Heart left ventricle (tissue), 16 donors: ENCODE data around the gene GPRC5B. TPM values are rescaled to one million over a fixed set of nuclear protein-coding genes. Genes with fewer than 3 reads are reported as not detected.

Experiments used
- ATAC-seq, 4 donors: fragments of 200-7000 bp; cut with Tn5 transposase; one replicate each; pipeline ENCODE4 v1.9.1; 2020 to 2022; ENCODE audit warnings: moderate library complexity in 4 of 4, mild to moderate bottlenecking in 3 of 4, moderate number of reproducible peaks in 1 of 4
- DNase-seq, 5 donors: peaks; one replicate each; pipeline ENCODE4 v3.0.0-alpha.2; 2020
- H3K27ac ChIP-seq, 12 donors: fragments of 200-600 bp; sonication (generic) in 4 of 12; one replicate each; pipeline versions ENCODE4 v1.5.0 to v1.8.0; 2016 to 2022; ENCODE audit warnings: mild to moderate bottlenecking in 2 of 12
- H3K27me3 ChIP-seq, 9 donors: fragments of 200-600 bp; sonication (generic) in 2 of 9; one replicate each; pipeline versions ENCODE4 v1.5.1 to v1.8.0; 2016 to 2022; ENCODE audit warnings: mild to moderate bottlenecking in 3 of 9
- H3K36me3 ChIP-seq, 9 donors: fragments of 200-600 bp; sonication (generic) in 2 of 9; one replicate each; pipeline versions ENCODE4 v1.5.0 to v1.8.0; 2018 to 2022; ENCODE audit warnings: mild to moderate bottlenecking in 2 of 9
- H3K4me1 ChIP-seq, 12 donors: fragments of 200-600 bp; sonication (generic) in 4 of 12; one replicate each; pipeline versions ENCODE4 v1.5.0 to v1.8.0; 2016 to 2022; ENCODE audit warnings: mild to moderate bottlenecking in 3 of 12
- H3K4me3 ChIP-seq, 12 donors: fragments of 200-600 bp; sonication (generic) in 4 of 12; one replicate each; pipeline versions ENCODE4 v1.5.0 to v1.8.0; 2017 to 2022; ENCODE audit warnings: mild to moderate bottlenecking in 9 of 12, moderate library complexity in 4 of 12
- H3K9me3 ChIP-seq, 12 donors: fragments of 200-600 bp; sonication (generic) in 4 of 12; one replicate each; pipeline versions ENCODE4 v1.5.0 to v1.8.0; 2016 to 2022; ENCODE audit warnings: mild to moderate bottlenecking in 1 of 12
- POLR2A ChIP-seq, 2 donors: fragments of 450-650 bp; IDR thresholded peaks; one replicate each; pipeline ENCODE4 v1.6.1; 2017; ENCODE audit warnings: antibody characterized with exemption in 2 of 2, mild to moderate bottlenecking in 2 of 2, moderate library complexity in 2 of 2
- WGBS, 4 donors: extraction: QIAGEN DNeasy Blood & Tissue Kit in 2 of 4; methylation state at CpG; one replicate each; pipeline versions ENCODE4 v1.1.5 to v1.1.7; 2013 to 2018; 5-methylcytosine and 5-hydroxymethylcytosine counted together
- intact Hi-C, 10 donors: fragments of 100-400 bp; cut with DNase I; formaldehyde crosslinking; loops; one replicate each; pipeline versions ENCODE4 v1.11.1 to v1.14.2; 2022
- polyA plus RNA-seq, 2 donors: library from polyadenylated mRNA; stranded (reverse); fragments of 200-250 nt; gene quantifications; one replicate each; pipeline ENCODE4 v1.2.3, GENCODE V29; 2013
- total RNA-seq, 9 donors: library from RNA; depleted of rRNA in 2 of 9; stranded (reverse); fragments of >200 nt in 2 of 9; fragmentation: NEBNext Ultra II Directional in 3 of 9; extraction: Animal tissue kit (Norgen Biotek cat#: 25700) in 3 of 9; gene quantifications; one replicate each; pipeline versions ENCODE4 v1.1.0 to v1.2.4, GENCODE V29; 2016 to 2023
- TF ChIP-seq, protein P1 (sequence below), 12 donors: fragments of 200-600 bp; sonication (generic) in 4 of 12; IDR thresholded peaks; one replicate each; pipeline versions ENCODE4 v1.5.0 to v1.8.0; 2018 to 2022; ENCODE audit warnings: antibody characterized with exemption in 12 of 12, mild to moderate bottlenecking in 5 of 12
- donor health status: ischemic (EF 13 %, LVEDD 7.1; RV severe dilation, severe dysfunction).
- donor health status: healthy with polysubstance abuse.
- donor health status: DM: no; HTN: yes; CAD: no.
- donor health status: DM: no; HTN: no; CAD: no.
- donor health status: ischemic (EF 25% LVEDD 6.9; RV normal size, moderate dysfunction).
- donor health status: ischemic (EF 25% LVEDD 5.7; RV mildly dilated, moderate dysfunction).
- donor health status: healthy.
- donor health status: DM: yes; HTN: yes; CAD: no.
- donor health status: ischemic (EF 35%, LVEDD 5.7; RV mildly dilated, moderate dysfunction).
- donor health status: nonischemic (EF 11% LVEDD 7.7; RV severe dilation, severe dysfunction).
- donor health status: DM: yes; HTN: yes; CAD: no.
- donor health status: PGD.
- donor health status: ischemic (EF 29% LVEDD 5.4; RV normal size, mild dysfunction).
- donor health status: nonischemic (EF 23%, LVEDD 6.1; RV moderate dilation, normal function).

The GPRC5B gene
- total and polyA plus RNA-seq, 11 donors = 43.0 to 104 (median 77.9) TPM

DNA sequence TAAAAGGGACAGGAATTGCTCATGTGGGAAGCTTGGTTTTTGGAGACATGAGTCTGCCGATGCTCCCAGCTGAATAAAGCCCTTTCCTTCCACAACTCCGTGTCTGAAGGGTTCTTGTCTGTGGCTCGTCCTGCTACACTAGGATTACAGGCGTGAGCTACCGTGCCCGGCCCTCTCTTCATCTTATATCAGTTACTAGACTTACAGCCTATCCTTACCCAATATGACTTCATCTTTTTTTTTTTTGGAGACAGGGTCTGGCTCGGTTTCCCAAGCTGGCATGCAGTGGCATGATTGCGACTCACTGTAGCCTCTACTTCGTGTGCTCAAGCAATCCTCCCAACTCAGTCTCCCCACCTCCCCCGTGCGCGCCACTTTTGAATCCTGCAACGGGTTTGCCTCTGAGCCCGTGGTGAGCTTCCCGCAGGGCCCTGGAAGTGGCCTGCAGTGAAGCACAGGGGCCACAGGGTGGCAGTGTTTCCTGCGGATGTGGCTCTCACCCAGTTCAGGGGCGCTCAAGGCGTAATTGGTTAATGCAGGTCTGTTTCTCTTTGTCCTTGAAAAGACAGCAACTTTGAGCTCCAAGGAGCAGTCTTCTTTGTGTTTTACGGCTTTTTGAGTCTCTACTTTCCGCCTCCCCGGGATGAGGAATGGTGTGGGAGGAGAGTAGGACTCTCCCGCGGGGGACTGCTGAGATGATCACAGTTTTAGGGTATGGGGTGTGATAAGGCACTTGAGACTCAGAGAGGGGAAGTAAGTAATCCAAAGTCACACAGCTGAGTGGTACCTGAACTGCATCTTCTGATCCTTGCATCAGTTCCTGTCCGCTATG, 22.7 kb upstream of the GPRC5B start:
- 20 to 29% (median 22%) methylated on average over 24 of the region's 24 CpGs for WGBS, 4 donors

DNA sequence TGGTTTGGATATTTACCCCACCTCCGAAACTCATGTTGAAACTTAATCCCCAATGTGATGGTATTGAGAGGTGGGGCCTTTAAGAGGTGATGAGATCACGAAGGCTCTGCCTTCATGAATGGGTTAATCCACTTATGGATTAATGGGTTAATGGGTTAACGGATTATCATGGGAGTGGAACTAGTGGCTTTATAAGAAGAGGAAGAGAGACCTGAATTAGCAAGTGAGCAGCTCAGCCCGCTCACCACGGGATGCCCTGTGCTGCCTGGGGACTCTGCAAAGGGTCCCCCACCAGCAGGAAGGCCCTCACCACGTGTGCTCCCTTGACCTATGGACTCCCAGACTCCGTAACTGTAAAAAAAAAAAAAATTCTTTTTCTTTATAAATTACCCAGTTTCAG, 16.5 kb upstream of the GPRC5B start:
- H3K9me3 ChIP-seq = no peaks in the 10 kb centered on the region
- intact Hi-C loops = no loop called here
- WGBS, 4 donors = 76 to 84% (median 78%) methylated on average over 7 of the region's 7 CpGs

More for the DNA sequence above, 22.7 kb upstream of the GPRC5B start:
- Histone ChIP-seq H3K27me3 (peaks cover 0 to 13% (median 5%) of the 10 kb centered on the region in 9 donors), H3K36me3 (no peaks in the 10 kb centered on the region), H3K4me3 (peak overlapping the region in 2 of 12 donors; percentile 6 to 21), H3K27ac (no peak overlapping the region), H3K4me1 (peaks cover 0 to 6% (median 0%) of the 10 kb centered on the region in 12 donors), H3K9me3 (no peaks in the 10 kb centered on the region)
- ATAC-seq (peak in 3 of 4 donors; percentile 77 to 91 (median 91)), DNase-seq (peak; percentile 36 to 76 (median 52))
- no peak for TF ChIP-seq POLR2A (IDR thresholded peaks at IDR 0.05)
- TF ChIP-seq, protein P1, sequence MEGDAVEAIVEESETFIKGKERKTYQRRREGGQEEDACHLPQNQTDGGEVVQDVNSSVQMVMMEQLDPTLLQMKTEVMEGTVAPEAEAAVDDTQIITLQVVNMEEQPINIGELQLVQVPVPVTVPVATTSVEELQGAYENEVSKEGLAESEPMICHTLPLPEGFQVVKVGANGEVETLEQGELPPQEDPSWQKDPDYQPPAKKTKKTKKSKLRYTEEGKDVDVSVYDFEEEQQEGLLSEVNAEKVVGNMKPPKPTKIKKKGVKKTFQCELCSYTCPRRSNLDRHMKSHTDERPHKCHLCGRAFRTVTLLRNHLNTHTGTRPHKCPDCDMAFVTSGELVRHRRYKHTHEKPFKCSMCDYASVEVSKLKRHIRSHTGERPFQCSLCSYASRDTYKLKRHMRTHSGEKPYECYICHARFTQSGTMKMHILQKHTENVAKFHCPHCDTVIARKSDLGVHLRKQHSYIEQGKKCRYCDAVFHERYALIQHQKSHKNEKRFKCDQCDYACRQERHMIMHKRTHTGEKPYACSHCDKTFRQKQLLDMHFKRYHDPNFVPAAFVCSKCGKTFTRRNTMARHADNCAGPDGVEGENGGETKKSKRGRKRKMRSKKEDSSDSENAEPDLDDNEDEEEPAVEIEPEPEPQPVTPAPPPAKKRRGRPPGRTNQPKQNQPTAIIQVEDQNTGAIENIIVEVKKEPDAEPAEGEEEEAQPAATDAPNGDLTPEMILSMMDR (IDR thresholded peaks at IDR 0.05) = peak; percentile 89 to 97 (median 94)
- intact Hi-C loops = loop anchor here (1.0 to 5.0 kb wide), 8 partner anchors 390 to 480 kb away; no protein-coding TSS in a partner anchor

DNA sequence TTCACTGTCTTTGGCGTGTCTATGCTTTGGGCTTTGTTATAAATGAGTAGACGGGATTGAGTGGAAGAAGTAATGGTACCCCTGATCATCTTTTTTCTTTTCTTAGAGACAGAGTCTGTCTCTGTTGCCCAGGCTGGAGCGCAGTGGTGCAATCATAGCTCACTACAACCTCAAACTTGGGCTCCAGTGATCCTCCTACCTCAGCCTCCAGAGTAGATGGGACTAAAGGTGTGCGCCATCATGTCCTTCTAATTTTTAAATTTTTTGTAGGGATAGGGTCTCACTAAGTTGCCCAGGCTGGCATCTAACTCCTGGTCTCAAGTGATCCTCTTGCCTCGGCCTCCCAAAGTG, 14.9 kb upstream of the GPRC5B start:
- ATAC-seq (no peak), DNase-seq (no peak)
- Histone ChIP-seq H3K27me3 (no peaks in the 10 kb centered on the region), H3K4me1 (peaks cover 0 to 3% (median 0%) of the 10 kb centered on the region in 12 donors), H3K36me3 (no peaks in the 10 kb centered on the region), H3K27ac (no peak overlapping the region), H3K4me3 (no peak overlapping the region), H3K9me3 (no peaks in the 10 kb centered on the region)
- TF ChIP-seq, protein P1 (IDR thresholded peaks at IDR 0.05) = peak in 1 of 12 donors; percentile 1
- TF ChIP-seq POLR2A (IDR thresholded peaks at IDR 0.05) = no peak
- intact Hi-C loops = no loop called here
- 57 to 62% (median 61%) methylated on average over 5 of the region's 5 CpGs for WGBS, 4 donors

More for the DNA sequence above, 16.5 kb upstream of the GPRC5B start:
- H3K4me3 ChIP-seq = no peak overlapping the region
- DNase-seq = no peak
- no peaks in the 10 kb centered on the region for H3K27me3 ChIP-seq
- peaks cover 0 to 3% (median 0%) of the 10 kb centered on the region in 12 donors for H3K4me1 ChIP-seq
- no peak overlapping the region for H3K27ac ChIP-seq
- no peak for ATAC-seq
- no peak for TF ChIP-seq POLR2A (IDR thresholded peaks at IDR 0.05)
- TF ChIP-seq, protein P1 (IDR thresholded peaks at IDR 0.05) = no peak
- H3K36me3 ChIP-seq = no peaks in the 10 kb centered on the region

DNA sequence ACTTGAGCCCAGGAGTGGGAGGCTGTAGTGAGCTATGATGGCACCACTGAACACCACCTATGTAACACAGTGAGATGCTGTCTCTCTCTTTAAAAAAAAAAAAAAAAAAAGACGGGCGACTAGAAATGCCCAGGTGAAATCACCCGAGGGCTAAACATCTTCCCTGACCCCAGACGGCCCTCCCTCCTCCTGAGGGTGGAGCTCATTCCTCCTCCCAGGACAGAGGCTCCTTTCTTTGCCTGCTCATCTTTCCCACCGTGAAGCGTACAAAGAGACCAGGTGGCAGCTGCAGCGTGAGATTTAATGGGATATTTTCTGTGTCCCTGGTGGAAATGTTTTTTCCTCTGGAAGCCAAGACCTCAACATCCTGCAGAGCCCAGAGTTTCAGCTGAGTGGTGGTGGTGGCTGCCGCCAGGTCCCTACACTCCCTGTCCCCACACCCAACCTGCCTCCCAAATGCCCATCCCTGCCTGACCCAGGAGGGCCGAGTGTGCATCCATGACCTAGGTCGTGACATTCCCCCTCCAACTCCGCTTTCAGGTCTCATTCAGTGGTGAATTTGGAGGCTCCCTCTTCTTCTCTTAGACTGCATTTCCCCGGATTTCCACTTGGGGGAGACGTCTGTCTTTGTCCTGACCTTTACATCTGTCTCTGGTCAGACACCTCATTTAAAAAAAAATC, 14.4 kb upstream of the GPRC5B start:
- ATAC-seq (peak in 3 of 4 donors; percentile 46 to 60 (median 60)), DNase-seq (no peak)
- Histone ChIP-seq H3K36me3 (no peaks in the 10 kb centered on the region), H3K4me1 (peaks cover 0 to 3% (median 0%) of the 10 kb centered on the region in 12 donors), H3K9me3 (no peaks in the 10 kb centered on the region), H3K27ac (no peak overlapping the region), H3K27me3 (no peaks in the 10 kb centered on the region), H3K4me3 (no peak overlapping the region)
- TF ChIP-seq POLR2A (IDR thresholded peaks at IDR 0.05) = no peak
- TF ChIP-seq, protein P1 (IDR thresholded peaks at IDR 0.05) = peak; percentile 52 to 80 (median 65)
- intact Hi-C loops = no loop called here
- 20 to 22% (median 20%) methylated on average over 13 of the region's 13 CpGs for WGBS, 4 donors
